ENCODE results near the gene CTU2. TPM values are rescaled to one million over a fixed set of nuclear protein-coding genes. Genes with fewer than 3 reads are reported as not detected.

CTU2 gene
- total RNA-seq, 1 donor from 2014 or later: 4.2 TPM

DNA sequence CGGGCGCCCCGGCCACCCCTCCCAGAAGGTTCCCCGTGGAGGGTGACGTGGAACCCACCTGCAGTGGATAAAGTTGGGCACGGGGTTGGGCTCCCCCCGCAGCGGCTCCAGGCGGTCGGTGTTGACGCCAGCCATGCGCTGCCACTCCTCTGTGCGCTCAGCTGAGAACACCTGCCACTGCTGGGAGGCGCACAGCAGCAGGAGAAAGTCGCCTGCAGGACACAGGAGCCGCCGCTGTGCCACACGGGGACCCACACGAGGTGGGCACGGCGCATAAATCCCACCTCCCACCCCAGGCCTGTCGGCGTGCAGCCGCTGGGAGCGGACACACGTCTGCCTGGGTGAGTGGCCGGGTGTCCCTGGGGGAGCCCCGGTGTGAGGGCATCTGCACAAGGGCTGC, 20.7 kb downstream of the CTU2 start:
- H3K36me3 ChIP-seq: peaks cover 62 to 72% of the 10 kb centered on the region in 2 donors
- intact Hi-C loops (cut with DNase I): no loop called here

DNA sequence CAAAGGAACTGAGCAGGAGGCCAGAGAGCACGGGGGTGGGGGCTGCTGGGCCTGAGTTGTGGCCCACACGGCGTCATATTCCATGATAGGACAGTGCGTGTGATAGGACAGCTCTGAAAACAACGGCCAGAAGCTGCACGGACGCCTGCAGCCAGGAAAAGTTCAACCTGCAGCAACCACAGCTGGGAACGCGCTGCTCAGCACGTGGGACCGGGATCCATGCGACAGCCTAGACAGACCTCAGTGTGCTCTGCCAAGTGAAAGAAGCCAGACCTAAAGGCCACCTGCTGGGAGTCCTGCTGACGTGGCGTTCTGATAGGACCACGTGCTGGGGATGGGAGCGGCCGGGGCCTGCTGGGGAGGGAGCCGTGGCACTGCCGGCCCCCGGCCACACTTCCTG, 21.6 kb downstream of the CTU2 start:
- intact Hi-C loops (cut with DNase I): no loop called here
- peaks cover 57 to 70% of the 10 kb centered on the region in 2 donors for H3K36me3 ChIP-seq

More for the DNA sequence above, 20.7 kb downstream of the CTU2 start:
- no peak overlapping the region for H3K4me3 ChIP-seq
- TF ChIP-seq, protein P1, sequence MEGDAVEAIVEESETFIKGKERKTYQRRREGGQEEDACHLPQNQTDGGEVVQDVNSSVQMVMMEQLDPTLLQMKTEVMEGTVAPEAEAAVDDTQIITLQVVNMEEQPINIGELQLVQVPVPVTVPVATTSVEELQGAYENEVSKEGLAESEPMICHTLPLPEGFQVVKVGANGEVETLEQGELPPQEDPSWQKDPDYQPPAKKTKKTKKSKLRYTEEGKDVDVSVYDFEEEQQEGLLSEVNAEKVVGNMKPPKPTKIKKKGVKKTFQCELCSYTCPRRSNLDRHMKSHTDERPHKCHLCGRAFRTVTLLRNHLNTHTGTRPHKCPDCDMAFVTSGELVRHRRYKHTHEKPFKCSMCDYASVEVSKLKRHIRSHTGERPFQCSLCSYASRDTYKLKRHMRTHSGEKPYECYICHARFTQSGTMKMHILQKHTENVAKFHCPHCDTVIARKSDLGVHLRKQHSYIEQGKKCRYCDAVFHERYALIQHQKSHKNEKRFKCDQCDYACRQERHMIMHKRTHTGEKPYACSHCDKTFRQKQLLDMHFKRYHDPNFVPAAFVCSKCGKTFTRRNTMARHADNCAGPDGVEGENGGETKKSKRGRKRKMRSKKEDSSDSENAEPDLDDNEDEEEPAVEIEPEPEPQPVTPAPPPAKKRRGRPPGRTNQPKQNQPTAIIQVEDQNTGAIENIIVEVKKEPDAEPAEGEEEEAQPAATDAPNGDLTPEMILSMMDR (IDR thresholded peaks at IDR 0.05): no peak
- H3K27ac ChIP-seq: no peak overlapping the region
- no peaks in the 10 kb centered on the region for H3K9me3 ChIP-seq
- DNase-seq (ENCODE audit: low spot score in 2 of 2): no peak
- H3K4me1 ChIP-seq: no peaks in the 10 kb centered on the region
- H3K27me3 ChIP-seq: no peaks in the 10 kb centered on the region

DNA sequence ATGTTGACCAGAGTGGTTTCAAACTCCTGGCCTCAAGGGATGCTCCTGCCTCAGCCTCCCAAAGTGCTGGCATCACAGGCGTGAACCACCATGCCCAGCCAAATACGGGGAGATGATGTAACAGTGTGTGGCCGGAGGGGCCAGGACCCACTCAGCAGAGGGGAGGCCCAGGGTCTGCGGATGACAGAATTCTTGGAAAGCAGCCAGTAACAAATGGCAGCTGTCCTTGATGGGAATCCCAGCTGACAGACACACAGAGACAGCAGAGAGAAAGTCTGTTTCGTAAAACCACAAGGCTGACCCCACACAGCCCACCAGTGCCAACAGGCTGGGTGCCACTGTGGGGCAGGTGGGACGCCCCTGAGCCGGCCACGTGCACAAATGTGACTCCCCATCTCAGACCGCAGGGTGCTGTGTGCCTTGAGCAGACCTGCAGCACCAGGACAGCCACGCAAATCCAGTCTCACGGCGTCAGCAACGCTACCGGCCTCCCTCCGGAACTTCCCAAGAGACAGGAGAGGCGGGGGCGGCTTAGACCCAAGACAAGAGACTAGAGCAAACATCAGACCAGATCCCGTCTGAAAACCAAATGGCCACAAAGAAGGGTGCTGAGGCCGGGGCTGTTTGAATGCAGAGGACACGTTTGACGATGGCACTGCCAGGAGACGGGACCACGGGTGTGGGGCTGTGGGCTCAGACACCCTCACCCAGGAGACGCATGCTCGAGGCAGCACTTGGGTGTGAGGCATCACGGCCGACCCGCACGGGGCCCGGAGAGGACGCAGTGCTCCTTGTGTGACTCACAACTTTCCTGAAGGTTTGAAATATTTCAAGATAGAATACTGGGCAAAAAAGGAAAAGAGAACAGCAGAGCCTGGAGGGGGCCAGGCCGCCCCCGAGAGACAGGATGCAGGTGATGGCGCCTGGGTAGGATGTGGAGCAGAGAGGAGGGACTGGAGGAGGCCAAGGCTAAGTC, 24.6 kb downstream of the CTU2 start:
- Histone ChIP-seq H3K4me1 (no peaks in the 10 kb centered on the region), H3K36me3 (peaks cover 59 to 67% of the 10 kb centered on the region in 2 donors), H3K27me3 (no peaks in the 10 kb centered on the region), H3K9me3 (no peaks in the 10 kb centered on the region), H3K27ac (no peak overlapping the region), H3K4me3 (no peak overlapping the region)
- DNase-seq (ENCODE audit: low spot score in 2 of 2): no peak
- intact Hi-C loops (cut with DNase I): no loop called here
- TF ChIP-seq, protein P1 (IDR thresholded peaks at IDR 0.05): no peak

More for the DNA sequence above, 21.6 kb downstream of the CTU2 start:
- H3K4me1 ChIP-seq: no peaks in the 10 kb centered on the region
- DNase-seq (ENCODE audit: low spot score in 2 of 2): no peak
- no peaks in the 10 kb centered on the region for H3K9me3 ChIP-seq
- no peak overlapping the region for H3K27ac ChIP-seq
- H3K27me3 ChIP-seq: no peaks in the 10 kb centered on the region
- TF ChIP-seq, protein P1 (IDR thresholded peaks at IDR 0.05): no peak
- H3K4me3 ChIP-seq: no peak overlapping the region

DNA sequence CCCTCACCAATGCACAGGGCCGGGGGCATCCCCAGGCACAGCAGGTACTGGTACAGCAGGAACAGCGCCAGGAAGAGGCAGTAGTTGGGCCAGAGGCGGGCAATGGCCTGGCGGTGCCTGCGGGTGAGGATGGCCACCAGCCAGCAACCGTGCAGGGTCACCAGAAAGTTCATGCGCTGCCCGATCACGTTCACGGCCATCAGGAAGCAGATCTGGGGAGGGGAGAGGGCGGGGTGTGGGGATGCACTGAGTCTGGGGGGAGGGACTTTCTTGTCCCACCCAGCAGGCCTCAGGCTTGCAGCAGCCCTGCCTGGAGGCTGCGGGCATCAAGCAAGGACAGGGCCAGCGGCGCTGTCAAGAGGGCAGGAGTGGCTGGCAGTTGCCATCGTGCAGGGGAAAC, 25.4 kb downstream of the CTU2 start:
- intact Hi-C loops (cut with DNase I): no loop called here
- Histone ChIP-seq H3K4me3 (no peak overlapping the region), H3K4me1 (no peaks in the 10 kb centered on the region), H3K27ac (no peak overlapping the region), H3K9me3 (no peaks in the 10 kb centered on the region), H3K36me3 (peaks cover 54 to 62% of the 10 kb centered on the region in 2 donors), H3K27me3 (no peaks in the 10 kb centered on the region)
- DNase-seq (ENCODE audit: low spot score in 2 of 2): no peak
- TF ChIP-seq, protein P1 (IDR thresholded peaks at IDR 0.05): no peak

DNA sequence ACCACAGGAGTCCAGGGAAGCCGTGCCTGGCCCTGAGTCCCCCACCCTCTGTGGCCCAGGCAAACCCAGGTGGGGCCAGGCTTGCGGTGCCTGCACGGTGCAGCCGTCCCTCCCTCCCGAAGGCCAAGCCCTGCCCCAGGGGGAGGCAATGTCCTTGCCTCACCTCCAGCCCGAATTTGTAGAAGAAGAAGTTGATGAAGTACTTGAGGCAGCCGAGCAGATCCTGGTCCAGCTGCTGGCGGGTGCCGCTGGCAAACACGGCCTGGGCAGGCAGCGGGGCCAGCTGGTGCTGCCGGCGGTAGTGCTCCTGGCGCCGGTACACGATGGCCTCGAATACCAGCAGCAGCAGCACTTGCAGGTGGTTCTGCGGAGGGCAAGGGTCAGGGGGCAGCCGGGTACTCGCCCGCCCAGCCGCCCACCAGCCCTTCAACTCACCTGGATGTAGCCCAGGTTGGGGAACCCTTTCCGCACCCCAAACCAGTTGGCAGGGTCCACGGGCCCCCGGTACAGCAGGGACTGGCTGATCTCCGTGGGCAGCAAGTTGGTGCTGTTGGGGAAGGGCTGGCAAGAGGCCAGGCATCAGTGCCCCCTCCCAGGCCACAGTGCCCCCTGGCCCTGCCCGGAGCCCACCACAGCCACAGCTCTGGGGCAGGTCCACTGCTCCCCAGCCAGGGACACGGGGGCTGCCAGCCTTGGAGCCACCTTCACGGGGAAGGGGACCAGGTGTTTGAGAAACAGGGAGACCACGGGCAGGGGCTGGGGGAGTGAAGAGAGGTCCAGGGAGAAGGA, 26.1 kb downstream of the CTU2 start:
- H3K27me3 ChIP-seq: no peaks in the 10 kb centered on the region
- TF ChIP-seq, protein P1 (IDR thresholded peaks at IDR 0.05): no peak
- no peaks in the 10 kb centered on the region for H3K4me1 ChIP-seq
- no peak overlapping the region for H3K4me3 ChIP-seq
- intact Hi-C loops (cut with DNase I): no loop called here
- no peak for DNase-seq (ENCODE audit: low spot score in 2 of 2)
- no peaks in the 10 kb centered on the region for H3K9me3 ChIP-seq
- H3K27ac ChIP-seq: no peak overlapping the region
- H3K36me3 ChIP-seq: peaks cover 47 to 60% of the 10 kb centered on the region in 2 donors
